Erythroblast (primary cell): ENCODE results near the gene NSD1.
"Not testable (repeated sequence)": the region's sequence is repeated elsewhere in the genome, so short reads cannot be mapped to it uniquely, and the experiment has no call there.

Source experiments
- DNase-seq, 2 experiments: peaks; one replicate each; lab custom pipeline; 2025; lab: John Stamatoyannopoulos, UW
- GATA1 ChIP-seq: IDR thresholded peaks from 2 replicates; pipeline ENCODE4 v1.6.1; 2011; ENCODE audit warnings: low read depth, mild to moderate bottlenecking, control low read depth, low read length, moderate library complexity
- POLR2A ChIP-seq: IDR thresholded peaks from 2 replicates; pipeline ENCODE4 v1.6.1; 2011; ENCODE audit warnings: mild to moderate bottlenecking, low read length

Gene NSD1

GRCh38 chr5:177334155-177334551 is 200.6 kb downstream of the NSD1 start:
- DNase-seq, result no peak
- TF ChIP-seq GATA1 (no peak), POLR2A (no peak)

GRCh38 chr5:177334781-177335700 is 201.5 kb downstream of the NSD1 start:
- TF ChIP-seq GATA1 (no peak), POLR2A (no peak)

GRCh38 chr5:177335701-177336065 is 202.1 kb downstream of the NSD1 start:
- TF ChIP-seq POLR2A (no peak), GATA1 (no peak)
- DNase-seq, result no peak

More at GRCh38 chr5:177334781-177335700, 201.5 kb downstream of the NSD1 start:
- DNase-seq, result no peak

GRCh38 chr5:177336112-177336511 is 202.5 kb downstream of the NSD1 start:
- TF ChIP-seq GATA1 (no peak), POLR2A (no peak)
- peak; percentile 53 to 54 for DNase-seq

GRCh38 chr5:177336603-177337494 is 203.3 kb downstream of the NSD1 start:
- TF ChIP-seq POLR2A (no peak), GATA1 (no peak)
- DNase-seq, result no peak

GRCh38 chr5:177338251-177339106 is 204.9 kb downstream of the NSD1 start:
- TF ChIP-seq GATA1, result no peak
- no peak for DNase-seq

GRCh38 chr5:177339107-177339638 is 205.6 kb downstream of the NSD1 start:
- no peak for TF ChIP-seq GATA1
- no peak for TF ChIP-seq POLR2A
- DNase-seq, result no peak

GRCh38 chr5:177343000-177343399 is 209.4 kb downstream of the NSD1 start:
- not testable (repeated sequence) for DNase-seq

- TF ChIP-seq POLR2A, result no peak
- no peak for TF ChIP-seq GATA1
- no peak for DNase-seq
These were observed 210.2 kb downstream of the NSD1 start for GRCh38 chr5:177343777-177344176.

- TF ChIP-seq POLR2A, result no peak
These were observed 211.3 kb downstream of the NSD1 start for GRCh38 chr5:177344891-177345290.

GRCh38 chr5:177346820-177347219 is 213.2 kb downstream of the NSD1 start:
- no peak for DNase-seq
- no peak for TF ChIP-seq POLR2A
- no peak for TF ChIP-seq GATA1

More at GRCh38 chr5:177344891-177345290, 211.3 kb downstream of the NSD1 start:
- no peak for DNase-seq

GRCh38 chr5:177347699-177348098 is 214.1 kb downstream of the NSD1 start:
- no peak for DNase-seq

GRCh38 chr5:177349362-177349647 is 215.7 kb downstream of the NSD1 start:
- no peak for TF ChIP-seq POLR2A
- TF ChIP-seq GATA1, result no peak
- no peak for DNase-seq

More at GRCh38 chr5:177347699-177348098, 214.1 kb downstream of the NSD1 start:
- TF ChIP-seq POLR2A (no peak), GATA1 (no peak)

- TF ChIP-seq GATA1, result no peak
- no peak for TF ChIP-seq POLR2A
These were observed 216.2 kb downstream of the NSD1 start for GRCh38 chr5:177349762-177350161.

More at GRCh38 chr5:177349762-177350161, 216.2 kb downstream of the NSD1 start:
- DNase-seq, result no peak
